Measurements from ENCODE around the gene STYXL1.
"Not testable (repeated sequence)": the region's sequence is repeated elsewhere in the genome, so short reads cannot be mapped to it uniquely, and the experiment has no call there.

STYXL1 gene

DNA sequence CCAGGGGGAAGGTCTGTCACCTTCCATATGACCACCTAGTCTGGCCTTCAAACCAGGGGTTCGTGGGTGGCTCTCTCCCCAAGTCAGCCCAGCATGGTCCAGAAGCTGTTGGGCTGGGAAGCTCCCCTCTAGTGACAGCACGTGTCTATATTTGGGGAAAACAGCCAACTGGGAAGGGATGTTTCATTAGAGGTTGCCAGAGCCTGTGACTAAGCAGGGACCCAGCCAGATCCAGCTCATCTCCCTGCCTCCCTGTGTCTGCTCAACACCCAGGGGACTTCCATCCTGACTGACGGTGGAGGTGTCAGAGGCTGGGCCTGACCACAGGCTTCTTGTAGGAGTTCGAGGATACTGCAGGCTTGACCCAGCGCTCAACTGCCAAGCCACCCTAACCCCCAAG lies 10.5 kb downstream of the STYXL1 start:
- no peaks in the 10 kb centered on the region for H3K9me3 ChIP-seq (ENCODE audit: control insufficient read depth in 1 of 2, low read length in 2 of 2)
- H3K27me3 ChIP-seq (ENCODE audit: control insufficient read depth in 1 of 2, insufficient read depth in 2 of 2, low read length in 2 of 2) = no peaks in the 10 kb centered on the region
- no peak overlapping the region for H3K4me3 ChIP-seq (ENCODE audit: low read depth in 1 of 2, low read length in 2 of 2)
- H3K4me1 ChIP-seq (ENCODE audit: control insufficient read depth in 1 of 2, insufficient read depth in 2 of 2, low read length in 2 of 2) = no peaks in the 10 kb centered on the region
- H3K27ac ChIP-seq (ENCODE audit: low read depth, low read length) = no peak overlapping the region
- peaks cover 3% of the 10 kb centered on the region in 2 donors for H3K36me3 ChIP-seq (ENCODE audit: control insufficient read depth in 1 of 2, insufficient read depth in 2 of 2, low read length in 2 of 2)
- no peak overlapping the region for H3K9ac ChIP-seq (ENCODE audit: low read depth in 1 of 2, low read length in 2 of 2)

GRCh38 chr7:76031964-76032363 lies 15.8 kb downstream of the STYXL1 start:
- Histone ChIP-seq H3K9me3 (ENCODE audit: control insufficient read depth in 1 of 2, low read length in 2 of 2) (no peaks in the 10 kb centered on the region), H3K27me3 (ENCODE audit: control insufficient read depth in 1 of 2, insufficient read depth in 2 of 2, low read length in 2 of 2) (no peaks in the 10 kb centered on the region), H3K9ac (ENCODE audit: low read depth in 1 of 2, low read length in 2 of 2) (no peak overlapping the region), H3K4me1 (ENCODE audit: control insufficient read depth in 1 of 2, insufficient read depth in 2 of 2, low read length in 2 of 2) (no peaks in the 10 kb centered on the region), H3K27ac (ENCODE audit: low read depth, low read length) (no peak overlapping the region), H3K36me3 (ENCODE audit: control insufficient read depth in 1 of 2, insufficient read depth in 2 of 2, low read length in 2 of 2) (peaks cover 3 to 11% of the 10 kb centered on the region in 2 donors), H3K4me3 (ENCODE audit: low read depth in 1 of 2, low read length in 2 of 2) (no peak overlapping the region)

GRCh38 chr7:76029682-76030081 lies 18.1 kb downstream of the STYXL1 start:
- H3K9ac ChIP-seq (ENCODE audit: low read depth in 1 of 2, low read length in 2 of 2); H3K4me3 ChIP-seq (ENCODE audit: low read depth in 1 of 2, low read length in 2 of 2); H3K27ac ChIP-seq (ENCODE audit: low read depth, low read length); H3K27me3 ChIP-seq (ENCODE audit: control insufficient read depth in 1 of 2, insufficient read depth in 2 of 2, low read length in 2 of 2); H3K9me3 ChIP-seq (ENCODE audit: control insufficient read depth in 1 of 2, low read length in 2 of 2); H3K4me1 ChIP-seq (ENCODE audit: control insufficient read depth in 1 of 2, insufficient read depth in 2 of 2, low read length in 2 of 2): not testable (repeated sequence)
- H3K36me3 ChIP-seq (ENCODE audit: control insufficient read depth in 1 of 2, insufficient read depth in 2 of 2, low read length in 2 of 2) = peaks cover under 1 to 11% of the 10 kb centered on the region in 2 donors

- Histone ChIP-seq H3K4me1 (ENCODE audit: control insufficient read depth in 1 of 2, insufficient read depth in 2 of 2, low read length in 2 of 2) (peaks cover 0 to 4% of the 10 kb centered on the region in 2 donors), H3K9me3 (ENCODE audit: control insufficient read depth in 1 of 2, low read length in 2 of 2) (peaks cover 0 to 3% of the 10 kb centered on the region in 2 donors), H3K4me3 (ENCODE audit: low read depth in 1 of 2, low read length in 2 of 2) (no peak overlapping the region), H3K36me3 (ENCODE audit: control insufficient read depth in 1 of 2, insufficient read depth in 2 of 2, low read length in 2 of 2) (peaks cover 5 to 37% of the 10 kb centered on the region in 2 donors), H3K27ac (ENCODE audit: low read depth, low read length) (no peak overlapping the region), H3K27me3 (ENCODE audit: control insufficient read depth in 1 of 2, insufficient read depth in 2 of 2, low read length in 2 of 2) (no peaks in the 10 kb centered on the region), H3K9ac (ENCODE audit: low read depth in 1 of 2, low read length in 2 of 2) (no peak overlapping the region)
Observed at GRCh38 chr7:76023002-76023401, 24.8 kb downstream of the STYXL1 start.

DNA sequence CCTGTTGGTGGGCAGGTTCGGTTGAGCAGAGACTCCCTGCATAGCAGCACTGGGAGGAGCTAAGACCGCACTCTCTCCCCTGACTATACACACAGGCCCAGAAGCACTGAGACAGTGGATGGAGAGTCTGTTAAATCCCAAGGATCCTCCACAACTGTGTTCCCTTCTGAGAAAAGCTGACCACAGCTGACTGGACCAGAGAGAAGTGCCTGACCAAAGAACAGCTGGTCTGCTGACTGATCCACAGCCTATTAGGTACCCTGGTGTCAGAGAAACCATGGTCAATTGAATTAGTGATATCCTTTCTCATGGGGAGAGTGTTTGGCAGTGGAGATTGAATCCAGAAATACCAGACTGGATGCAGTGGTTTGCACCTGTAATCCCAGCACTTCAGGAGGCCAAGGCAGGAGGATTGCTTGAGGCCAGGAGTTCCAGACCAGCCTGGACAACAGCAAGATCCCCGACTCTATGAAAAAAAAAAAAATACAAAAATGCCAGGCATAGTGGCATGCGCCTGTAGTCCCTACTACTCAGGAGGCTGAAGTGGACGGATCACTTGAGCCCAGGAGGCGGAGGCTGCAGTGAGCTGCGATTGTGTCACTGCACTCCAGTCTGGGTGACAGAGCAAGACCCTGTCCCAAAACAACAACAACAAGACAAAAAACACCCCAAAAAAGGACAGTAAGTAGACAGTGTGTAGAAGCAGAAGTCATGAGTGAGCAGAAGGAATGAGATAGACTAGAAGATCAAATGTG lies 25.6 kb downstream of the STYXL1 start:
- H3K9me3 ChIP-seq (ENCODE audit: control insufficient read depth in 1 of 2, low read length in 2 of 2) = peaks cover 0 to 3% of the 10 kb centered on the region in 2 donors
- peaks cover 5 to 36% of the 10 kb centered on the region in 2 donors for H3K36me3 ChIP-seq (ENCODE audit: control insufficient read depth in 1 of 2, insufficient read depth in 2 of 2, low read length in 2 of 2)
- H3K27me3 ChIP-seq (ENCODE audit: control insufficient read depth in 1 of 2, insufficient read depth in 2 of 2, low read length in 2 of 2) = no peaks in the 10 kb centered on the region
- no peak overlapping the region for H3K27ac ChIP-seq (ENCODE audit: low read depth, low read length)
- H3K4me1 ChIP-seq (ENCODE audit: control insufficient read depth in 1 of 2, insufficient read depth in 2 of 2, low read length in 2 of 2) = peaks cover 0 to 4% of the 10 kb centered on the region in 2 donors
- H3K9ac ChIP-seq (ENCODE audit: low read depth in 1 of 2, low read length in 2 of 2) = no peak overlapping the region
- no peak overlapping the region for H3K4me3 ChIP-seq (ENCODE audit: low read depth in 1 of 2, low read length in 2 of 2)

DNA sequence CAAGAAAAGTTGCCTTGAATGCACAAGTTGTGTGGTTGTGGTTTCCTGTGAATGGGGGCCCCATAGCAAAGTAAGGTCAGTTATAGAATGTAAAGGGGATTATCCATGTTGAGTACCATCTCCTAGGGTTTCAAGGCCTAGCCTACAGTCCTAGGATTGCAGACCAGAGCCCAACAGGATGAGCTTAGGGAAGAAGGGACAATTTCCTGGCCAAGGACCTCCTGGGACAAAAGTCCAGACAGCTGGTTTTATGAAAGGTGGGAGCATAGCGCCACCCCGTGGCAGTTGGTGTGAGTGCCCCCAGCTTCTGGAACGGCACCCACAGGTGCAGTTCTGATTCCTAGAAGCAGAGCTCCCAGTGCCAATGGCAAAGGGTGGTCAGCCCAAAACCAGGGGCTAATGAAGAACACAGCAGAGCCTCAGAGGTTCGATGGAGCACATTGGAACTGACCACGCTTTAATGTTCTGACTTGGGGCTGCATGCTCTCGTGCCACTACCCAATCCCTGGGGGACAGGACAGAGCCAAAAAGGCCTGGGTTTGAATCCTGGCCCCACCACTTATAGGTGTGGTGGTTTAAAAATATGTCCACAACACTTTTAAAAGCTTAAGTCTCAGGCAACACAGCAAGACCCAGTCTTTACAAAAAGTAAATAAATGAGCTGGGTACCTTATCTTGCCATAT lies 27.6 kb downstream of the STYXL1 start:
- Histone ChIP-seq H3K9me3 (ENCODE audit: control insufficient read depth in 1 of 2, low read length in 2 of 2) (peaks cover 0 to 3% of the 10 kb centered on the region in 2 donors), H3K27me3 (ENCODE audit: control insufficient read depth in 1 of 2, insufficient read depth in 2 of 2, low read length in 2 of 2) (no peaks in the 10 kb centered on the region), H3K4me1 (ENCODE audit: control insufficient read depth in 1 of 2, insufficient read depth in 2 of 2, low read length in 2 of 2) (peaks cover 0 to 4% of the 10 kb centered on the region in 2 donors), H3K27ac (ENCODE audit: low read depth, low read length) (no peak overlapping the region), H3K36me3 (ENCODE audit: control insufficient read depth in 1 of 2, insufficient read depth in 2 of 2, low read length in 2 of 2) (peaks cover 5 to 32% of the 10 kb centered on the region in 2 donors), H3K9ac (ENCODE audit: low read depth in 1 of 2, low read length in 2 of 2) (no peak overlapping the region), H3K4me3 (ENCODE audit: low read depth in 1 of 2, low read length in 2 of 2) (no peak overlapping the region)

- H3K27me3 ChIP-seq (ENCODE audit: control insufficient read depth in 1 of 2, insufficient read depth in 2 of 2, low read length in 2 of 2); H3K4me1 ChIP-seq (ENCODE audit: control insufficient read depth in 1 of 2, insufficient read depth in 2 of 2, low read length in 2 of 2); H3K9me3 ChIP-seq (ENCODE audit: control insufficient read depth in 1 of 2, low read length in 2 of 2); H3K27ac ChIP-seq (ENCODE audit: low read depth, low read length); H3K4me3 ChIP-seq (ENCODE audit: low read depth in 1 of 2, low read length in 2 of 2); H3K9ac ChIP-seq (ENCODE audit: low read depth in 1 of 2, low read length in 2 of 2): not testable (repeated sequence)
- H3K36me3 ChIP-seq (ENCODE audit: control insufficient read depth in 1 of 2, insufficient read depth in 2 of 2, low read length in 2 of 2) = peaks cover 5 to 29% of the 10 kb centered on the region in 2 donors
Observed at GRCh38 chr7:76018520-76018919, 29.3 kb downstream of the STYXL1 start.

DNA sequence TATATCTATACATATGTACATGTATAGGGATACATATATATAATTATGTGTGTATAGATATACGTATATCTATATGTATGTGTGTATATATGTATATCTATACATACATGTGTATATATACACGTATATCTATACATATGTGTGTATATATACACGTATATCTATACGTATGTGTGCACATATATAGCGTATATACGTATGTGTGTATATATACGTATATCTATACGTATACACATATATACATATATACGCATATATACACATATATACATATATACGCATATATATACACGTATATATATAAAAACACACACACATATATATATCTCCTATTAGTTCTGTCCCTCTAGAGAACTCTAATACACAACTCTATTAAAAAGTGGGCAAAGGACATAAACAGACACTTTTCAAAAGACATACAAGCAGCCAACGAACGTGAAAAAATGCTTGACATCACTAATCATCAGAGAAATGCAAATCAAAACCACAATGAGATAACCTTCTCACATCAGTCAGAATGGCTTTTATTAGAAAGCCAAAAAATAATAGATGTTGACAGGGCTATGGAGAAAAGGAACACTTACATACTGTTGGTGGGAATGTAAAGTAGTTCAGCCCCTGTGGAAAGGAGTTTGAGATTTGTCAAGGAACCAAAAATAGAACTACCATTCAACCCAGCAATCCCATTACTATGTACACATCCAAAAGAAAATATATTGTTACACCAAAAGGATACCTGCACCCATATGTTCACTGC lies 31.4 kb downstream of the STYXL1 start:
- Histone ChIP-seq H3K9ac (ENCODE audit: low read depth in 1 of 2, low read length in 2 of 2) (no peak overlapping the region), H3K27ac (ENCODE audit: low read depth, low read length) (no peak overlapping the region), H3K36me3 (ENCODE audit: control insufficient read depth in 1 of 2, insufficient read depth in 2 of 2, low read length in 2 of 2) (peaks cover under 1 to 20% of the 10 kb centered on the region in 2 donors), H3K4me1 (ENCODE audit: control insufficient read depth in 1 of 2, insufficient read depth in 2 of 2, low read length in 2 of 2) (peaks cover 0 to 4% of the 10 kb centered on the region in 2 donors), H3K4me3 (ENCODE audit: low read depth in 1 of 2, low read length in 2 of 2) (no peak overlapping the region), H3K27me3 (ENCODE audit: control insufficient read depth in 1 of 2, insufficient read depth in 2 of 2, low read length in 2 of 2) (no peaks in the 10 kb centered on the region), H3K9me3 (ENCODE audit: control insufficient read depth in 1 of 2, low read length in 2 of 2) (no peaks in the 10 kb centered on the region)

GRCh38 chr7:76011442-76011861 lies 36.3 kb downstream of the STYXL1 start:
- Histone ChIP-seq H3K4me1 (ENCODE audit: control insufficient read depth in 1 of 2, insufficient read depth in 2 of 2, low read length in 2 of 2) (peaks cover 0 to 4% of the 10 kb centered on the region in 2 donors), H3K27ac (ENCODE audit: low read depth, low read length) (no peak overlapping the region), H3K9ac (ENCODE audit: low read depth in 1 of 2, low read length in 2 of 2) (no peak overlapping the region), H3K4me3 (ENCODE audit: low read depth in 1 of 2, low read length in 2 of 2) (no peak overlapping the region), H3K9me3 (ENCODE audit: control insufficient read depth in 1 of 2, low read length in 2 of 2) (no peaks in the 10 kb centered on the region), H3K36me3 (ENCODE audit: control insufficient read depth in 1 of 2, insufficient read depth in 2 of 2, low read length in 2 of 2) (peaks cover 0 to 12% of the 10 kb centered on the region in 2 donors), H3K27me3 (ENCODE audit: control insufficient read depth in 1 of 2, insufficient read depth in 2 of 2, low read length in 2 of 2) (no peaks in the 10 kb centered on the region)

Measured in duodenal mucosa (tissue), 2 donors.